ENCODE measurements around the gene SYT13.
"Not testable (repeated sequence)": the region's sequence is repeated elsewhere in the genome, so short reads cannot be mapped to it uniquely, and the experiment has no call there.

Gene SYT13

DNA sequence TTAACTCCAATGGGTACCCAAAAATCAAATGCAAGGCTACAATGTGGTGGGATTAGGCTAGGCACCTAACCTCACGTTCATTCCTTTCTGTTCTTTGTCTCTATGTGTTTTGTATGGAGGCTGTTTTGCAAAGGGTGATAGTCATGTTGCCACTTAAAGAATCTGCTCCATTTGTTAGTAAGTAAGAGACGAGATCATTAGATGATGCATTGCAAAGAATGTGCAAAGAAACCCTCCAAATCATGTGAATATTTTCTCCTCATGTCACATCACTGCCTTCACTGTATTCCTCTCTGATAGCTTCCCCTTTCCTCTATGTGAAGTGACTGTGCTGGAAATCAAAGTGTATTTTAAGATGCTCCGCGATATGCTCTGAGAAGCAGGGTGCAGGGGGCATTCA, 11.9 kb downstream of the SYT13 start:
- DNase-seq (ENCODE audit: low read depth) = no peak

DNA sequence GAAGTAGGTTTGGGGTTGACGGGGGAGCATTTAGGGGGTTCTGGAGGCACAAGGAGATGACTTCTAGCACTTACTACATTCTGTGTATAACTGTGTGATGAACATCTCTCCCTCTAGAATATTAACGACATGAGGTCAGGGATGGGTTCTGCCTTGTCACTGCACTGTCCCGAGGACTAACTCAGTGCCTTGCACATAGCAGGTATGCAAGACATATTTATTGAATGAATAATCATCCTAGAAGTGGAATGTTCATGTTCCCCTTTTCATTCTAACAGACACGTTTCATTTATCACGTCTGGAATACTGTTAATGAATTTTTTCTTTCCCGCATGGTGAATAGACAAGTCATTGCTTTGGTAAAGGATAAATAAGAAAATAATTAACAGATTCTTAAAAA, 12.6 kb downstream of the SYT13 start:
- DNase-seq (ENCODE audit: low read depth) = no peak

- DNase-seq (ENCODE audit: low read depth) = no peak
These were observed 13.4 kb downstream of the SYT13 start for GRCh38 chr11:45272701-45273100.

DNA sequence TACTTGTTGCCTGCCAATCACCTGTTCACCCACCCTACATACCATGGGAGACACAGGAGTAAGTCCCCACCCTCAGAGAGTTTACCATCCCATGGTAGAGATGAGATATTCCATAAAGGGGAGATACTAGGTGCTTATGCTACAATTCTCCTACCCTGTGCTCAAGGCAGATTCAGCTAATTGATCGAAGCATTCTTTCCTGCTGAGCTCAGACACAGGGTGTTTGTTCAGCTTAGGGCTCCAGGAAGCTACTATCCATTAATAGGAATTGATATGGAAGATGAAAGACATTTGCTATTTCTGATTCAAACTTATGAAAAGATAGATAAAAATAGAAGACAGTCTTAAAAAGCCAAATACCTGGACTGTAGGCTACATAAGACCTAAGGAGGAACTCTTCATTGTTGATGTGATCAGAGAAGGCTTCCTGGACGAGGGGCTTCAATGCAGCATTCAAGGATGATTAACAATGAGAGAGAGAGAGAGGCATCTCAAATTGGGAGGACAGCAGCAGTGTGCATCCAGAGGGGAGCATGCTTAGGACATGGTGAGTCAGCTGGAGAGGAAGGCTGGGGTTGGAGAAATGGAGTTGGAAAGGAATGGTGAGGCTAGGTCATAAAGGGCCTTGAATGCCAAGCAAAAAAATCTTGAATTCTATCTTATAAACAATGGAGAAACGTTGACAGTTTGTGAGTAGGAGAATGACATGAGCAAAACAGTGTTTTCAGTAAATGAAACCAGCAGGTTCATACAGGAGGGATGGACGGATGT, 15.0 kb downstream of the SYT13 start:
- no peak for DNase-seq (ENCODE audit: low read depth)

GRCh38 chr11:45269678-45270077, 16.5 kb downstream of the SYT13 start:
- no peak for DNase-seq (ENCODE audit: low read depth)

GRCh38 chr11:45267652-45268299, 18.4 kb downstream of the SYT13 start:
- DNase-seq (ENCODE audit: low read depth) = no peak

- DNase-seq (ENCODE audit: low read depth) = no peak
These were observed 19.1 kb downstream of the SYT13 start for GRCh38 chr11:45267052-45267451.

DNA sequence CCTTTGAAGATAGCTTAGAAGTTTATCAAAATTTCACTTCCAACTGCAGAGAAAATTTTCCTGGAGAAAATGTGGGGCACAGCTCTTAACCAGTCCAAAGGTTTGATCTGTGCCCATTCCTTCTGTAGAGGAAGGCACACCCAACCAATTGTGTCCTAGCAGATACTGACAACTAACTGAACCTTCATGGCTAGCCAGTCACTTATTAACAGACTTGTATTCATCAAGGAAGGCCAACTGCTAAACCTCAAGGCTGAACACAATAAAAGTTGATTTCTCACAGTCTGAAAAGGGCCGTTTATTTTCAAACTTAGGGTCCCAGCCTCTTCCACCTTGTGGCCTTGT, 19.5 kb downstream of the SYT13 start:
- no peak for DNase-seq (ENCODE audit: low read depth)

- no peak for DNase-seq (ENCODE audit: low read depth)
These were observed 20.0 kb downstream of the SYT13 start for GRCh38 chr11:45265969-45266675.

DNA sequence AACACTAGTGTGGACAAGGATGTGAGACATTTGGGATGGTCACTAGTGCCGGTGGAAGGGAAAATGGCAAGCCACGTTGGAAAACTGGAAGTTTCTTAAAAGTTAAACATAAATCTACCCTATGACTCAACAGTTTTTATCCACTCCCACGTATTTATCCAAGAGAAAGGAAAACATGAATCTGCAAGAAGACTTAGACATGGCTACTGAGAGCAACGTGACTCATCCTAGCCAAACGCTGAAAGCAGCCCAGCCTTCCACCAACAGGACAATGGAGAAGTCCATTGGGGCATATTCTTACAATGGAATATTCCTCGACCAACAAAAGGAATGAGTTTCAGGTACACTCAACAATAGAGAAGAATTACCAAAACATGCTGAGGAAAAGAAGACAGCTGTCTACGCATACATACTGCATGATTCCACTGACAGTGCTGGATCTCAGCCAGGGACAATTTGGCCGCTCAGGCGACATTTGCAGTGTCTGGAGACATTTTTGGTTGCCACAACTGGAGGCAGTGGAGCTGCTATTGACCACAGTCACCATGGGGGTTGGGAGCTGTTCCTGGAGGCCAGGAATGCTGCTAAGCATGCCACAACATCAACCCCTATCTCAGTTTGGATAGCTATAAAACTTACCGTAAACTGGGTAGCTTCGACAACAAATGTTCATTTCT, 21.2 kb downstream of the SYT13 start:
- DNase-seq (ENCODE audit: low read depth) = no peak

- DNase-seq (ENCODE audit: low read depth) = no peak
These were observed 22.4 kb downstream of the SYT13 start for GRCh38 chr11:45263773-45264172.

GRCh38 chr11:45262900-45263299, 23.2 kb downstream of the SYT13 start:
- DNase-seq (ENCODE audit: low read depth) = no peak

DNA sequence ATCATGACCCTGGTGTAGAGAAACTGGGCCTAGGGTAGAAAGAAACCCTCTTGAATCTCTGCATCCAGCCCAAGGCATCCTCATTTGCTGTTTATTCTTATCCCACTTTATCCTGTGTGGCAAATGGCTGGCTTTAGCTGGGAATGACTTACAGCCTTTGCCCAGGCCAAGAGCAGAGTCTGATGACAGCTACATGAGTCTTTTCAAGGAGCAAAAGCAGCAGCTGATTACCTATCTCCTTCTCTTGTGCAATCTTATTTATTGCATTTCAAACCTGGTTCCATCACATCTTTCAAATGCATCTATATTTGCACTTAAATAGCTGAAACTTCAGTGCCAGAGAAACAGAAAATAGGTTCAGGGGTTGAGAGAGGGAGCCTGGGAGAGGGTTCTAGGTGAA, 26.1 kb downstream of the SYT13 start:
- no peak for DNase-seq (ENCODE audit: low read depth)

GRCh38 chr11:45259592-45259991, 26.5 kb downstream of the SYT13 start:
- no peak for DNase-seq (ENCODE audit: low read depth)

DNA sequence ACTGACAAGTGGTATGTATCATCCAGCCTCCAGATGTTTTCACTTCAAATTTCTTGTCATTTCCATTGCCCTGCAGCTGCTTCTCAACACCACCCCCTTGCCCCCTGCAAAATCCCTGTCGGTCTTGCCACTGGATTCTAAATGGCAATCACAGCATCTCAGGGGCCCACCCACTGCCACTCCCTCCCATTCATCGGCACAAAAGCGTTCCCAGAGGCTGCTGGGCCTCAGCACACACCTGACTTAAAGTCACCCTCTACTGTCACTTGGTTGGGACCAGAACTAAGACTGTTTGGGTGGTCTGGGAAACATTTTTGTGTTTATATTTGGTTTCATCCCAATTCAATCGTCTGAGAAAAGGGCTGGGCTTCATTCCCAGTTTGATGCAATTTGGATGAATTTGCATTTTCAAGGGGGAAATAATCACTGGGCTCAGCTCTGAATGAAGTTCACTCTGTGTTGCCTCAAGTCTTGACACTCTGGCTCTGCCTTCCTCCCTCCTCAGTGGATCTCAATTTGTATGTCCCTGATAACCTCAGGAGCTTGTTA, 27.1 kb downstream of the SYT13 start:
- no peak for DNase-seq (ENCODE audit: low read depth)

DNA sequence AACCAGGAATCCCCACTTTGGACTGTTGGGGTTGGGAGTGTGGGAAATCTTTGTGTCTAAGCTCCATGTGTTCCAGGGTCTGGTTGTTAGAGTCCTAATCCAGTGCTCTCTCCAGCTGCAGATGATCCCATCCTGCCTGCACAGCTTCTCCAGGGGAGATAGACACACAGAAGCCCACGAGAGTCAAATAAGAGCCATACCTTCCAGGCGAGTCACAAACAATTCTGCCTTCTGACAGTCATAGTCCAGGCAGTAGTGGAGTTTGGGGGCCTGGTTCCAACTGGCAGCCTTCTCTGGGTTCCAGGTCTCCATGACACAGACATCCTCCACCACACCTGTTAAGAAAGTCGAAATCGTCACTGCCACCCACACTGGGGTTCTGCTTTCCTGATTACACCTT, 32.1 kb downstream of the SYT13 start:
- DNase-seq (ENCODE audit: low read depth) = no peak

DNA sequence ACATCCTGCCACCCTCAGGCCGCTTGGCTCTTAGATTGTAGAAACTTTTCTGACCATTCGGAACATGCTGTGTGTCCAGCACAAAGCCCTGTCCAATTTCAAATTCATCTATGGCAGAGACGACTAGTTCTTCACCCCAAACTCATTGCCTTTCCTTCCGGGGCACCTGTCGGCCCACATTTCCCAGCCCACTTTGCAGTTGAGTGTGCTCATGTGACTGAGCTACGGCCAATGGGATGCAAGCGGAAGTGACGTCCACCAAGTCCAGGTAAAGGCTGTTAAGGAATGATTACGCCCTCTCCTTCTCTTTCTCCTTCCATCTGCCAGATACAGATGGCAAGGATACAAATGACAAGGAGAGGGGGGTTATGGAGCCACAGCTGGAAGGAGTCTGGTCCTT, 32.5 kb downstream of the SYT13 start:
- no peak for DNase-seq (ENCODE audit: low read depth)

DNA sequence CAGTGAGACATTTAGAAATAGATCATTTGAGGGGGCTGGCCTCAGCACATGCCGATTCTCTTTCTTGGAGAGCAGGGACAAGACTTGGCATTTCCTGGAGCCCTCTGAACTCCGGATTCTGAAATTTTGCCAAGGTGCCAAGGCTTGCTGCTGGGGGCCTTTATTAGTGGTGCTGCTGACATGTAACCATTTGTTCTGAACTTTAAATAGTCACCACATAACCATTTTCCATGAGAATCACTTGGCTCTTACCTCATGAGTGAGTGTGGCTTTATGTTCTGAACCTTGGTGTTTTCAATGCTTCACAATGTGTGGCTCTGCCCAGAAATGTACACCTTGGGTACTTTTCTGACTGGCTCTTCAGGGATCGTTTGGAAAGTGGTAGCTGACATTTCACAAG, 33.3 kb downstream of the SYT13 start:
- no peak for DNase-seq (ENCODE audit: low read depth)

DNA sequence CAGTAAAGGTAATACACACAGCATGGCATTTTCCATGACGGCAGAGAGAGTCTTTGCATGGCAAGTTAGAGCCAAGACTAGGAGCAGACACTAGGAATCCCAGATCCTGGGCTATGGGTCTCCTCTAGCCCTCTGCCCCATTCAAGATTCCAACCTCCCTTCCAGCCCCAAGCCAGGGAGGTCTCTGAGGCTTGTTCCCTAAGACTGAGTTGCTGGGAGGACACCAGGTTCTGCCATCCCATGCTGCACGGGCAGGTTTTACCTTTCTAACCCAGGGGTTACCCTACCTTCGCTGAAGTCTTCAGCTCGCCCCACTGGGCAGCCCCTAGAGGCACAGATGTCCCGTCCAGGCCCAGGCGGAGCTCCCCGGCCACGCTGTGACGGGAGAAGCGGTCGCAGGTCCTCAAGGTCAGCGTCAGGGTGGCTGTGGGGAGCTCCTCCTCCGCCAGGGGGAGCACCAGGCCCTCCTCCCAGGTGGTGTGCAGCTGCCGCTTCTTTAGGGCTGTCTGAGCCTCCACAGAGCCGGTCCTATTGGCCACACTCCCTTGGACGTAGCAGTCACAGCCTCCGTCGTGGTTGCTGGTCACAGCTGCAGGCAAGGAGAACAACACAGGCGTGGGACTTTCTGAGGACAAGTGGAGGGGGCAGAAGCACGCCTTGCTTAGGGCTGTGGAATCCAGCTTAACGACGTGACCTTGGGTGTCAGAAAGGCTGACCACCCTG, 33.8 kb downstream of the SYT13 start:
- DNase-seq (ENCODE audit: low read depth) = no peak

DNA sequence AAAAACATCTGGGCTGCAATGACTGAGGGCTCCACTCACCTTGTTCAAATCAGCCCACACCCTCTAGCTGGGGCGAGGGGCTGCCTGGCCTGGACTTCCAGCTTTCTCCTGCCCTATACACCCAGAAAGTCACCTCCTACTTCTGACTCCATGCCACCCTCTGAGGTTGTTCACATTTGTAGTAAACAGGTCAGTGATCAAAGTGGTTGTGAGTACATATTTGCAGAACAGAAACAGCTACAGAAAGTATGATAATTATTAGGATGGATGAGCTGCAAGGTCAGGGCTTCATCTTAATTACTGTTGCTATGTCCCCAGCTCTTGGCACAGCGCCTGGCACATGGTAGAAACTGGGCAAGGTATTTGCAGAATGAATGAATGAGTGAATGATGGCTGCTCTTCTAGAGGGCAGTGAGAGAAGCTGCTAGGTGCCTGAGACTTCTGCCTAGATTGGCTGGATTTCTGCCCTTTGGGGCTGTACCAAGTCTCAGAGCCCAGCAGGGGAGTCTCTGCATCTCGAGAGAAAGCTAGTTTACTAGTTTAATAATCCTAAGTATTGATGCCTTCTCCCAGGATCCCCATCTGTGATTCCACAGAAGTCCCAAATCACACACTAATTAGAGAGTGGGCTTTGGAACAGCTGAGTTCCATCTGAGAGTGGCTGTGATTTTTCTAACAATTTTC, 36.0 kb downstream of the SYT13 start:
- DNase-seq (ENCODE audit: low read depth) = no peak

DNA sequence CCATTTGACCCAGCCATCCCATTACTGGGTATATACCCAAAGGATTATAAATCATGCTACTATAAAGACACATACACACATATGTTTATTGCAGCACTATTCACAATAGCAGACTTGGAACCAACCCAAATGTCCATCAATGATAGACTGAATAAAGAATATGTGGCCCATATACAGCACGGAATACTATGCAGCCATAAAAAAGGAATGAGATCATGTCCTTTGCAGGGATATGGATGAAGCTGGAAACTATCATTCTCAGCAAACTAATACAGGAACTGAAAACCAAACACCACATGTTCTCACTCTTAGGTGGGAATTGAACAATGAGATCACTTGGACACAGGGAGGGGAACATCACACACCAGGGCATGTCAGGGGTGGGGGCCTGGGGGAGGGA, 36.8 kb downstream of the SYT13 start:
- DNase-seq (ENCODE audit: low read depth) = not testable (repeated sequence)
